Left renal pelvis (tissue), 4 donors: ENCODE results near the gene CNN1. TPM values are rescaled to one million over a fixed set of nuclear protein-coding genes. Genes with fewer than 3 reads are reported as not detected.
A peak's percentile ranks its signal among the peaks of the same experiment; 100 is the strongest.
"Not testable (repeated sequence)": the region's sequence is repeated elsewhere in the genome, so short reads cannot be mapped to it uniquely, and the experiment has no call there.

Experiments used
- DNase-seq, 4 donors: peaks; one replicate each; pipeline ENCODE4 v3.0.0-alpha.2; 2013; ENCODE audit warnings: low read depth in 4 of 4, low spot score in 3 of 4
- polyA plus RNA-seq, 4 donors: library from polyadenylated mRNA; unstranded; fragments of 120-200 nt; gene quantifications; one replicate each; pipeline ENCODE4 v1.2.1, GENCODE V29; 2013; ENCODE audit not compliant: insufficient read length in 4 of 4

CNN1 gene
- polyA plus RNA-seq, 4 donors, result 2.6 to 10.6 (median 4.0) TPM

GRCh38 chr19:11598103-11598483 is 59.4 kb downstream of the CNN1 start:
- DNase-seq, result peak in 1 of 4 donors; percentile 3

GRCh38 chr19:11598746-11599145 is 60.1 kb downstream of the CNN1 start:
- no peak for DNase-seq

- not testable (repeated sequence) for DNase-seq
These were observed 61.1 kb downstream of the CNN1 start for GRCh38 chr19:11599704-11600103.

Other genes with a start within 250 kb of the CNN1 start
- not detected for gene TSPAN16, start 242.7 kb upstream of the CNN1 start, polyA plus RNA-seq
- 10 to 100 TPM in 3 of 4 donors, 1 to 10 TPM in 1; 8.6 to 18.4 (median 17.0) TPM for gene RAB3D, start 199.2 kb upstream of the CNN1 start, polyA plus RNA-seq
- gene TMEM205, start 192.6 kb upstream of the CNN1 start, polyA plus RNA-seq, result 100 to 1,000 TPM in 3 of 4 donors, 10 to 100 TPM in 1; 64.3 to 142 (median 122) TPM
- gene CCDC159, start 192.3 kb upstream of the CNN1 start, polyA plus RNA-seq, result 10 to 100 TPM; 19.0 to 43.4 (median 23.4) TPM
- gene PLPPR2, start 183.4 kb upstream of the CNN1 start, polyA plus RNA-seq, result 10 to 100 TPM; 10.5 to 30.4 (median 17.1) TPM
- gene SWSAP1, start 164.2 kb upstream of the CNN1 start, polyA plus RNA-seq, result 1 to 10 TPM; 2.5 to 3.7 (median 3.0) TPM
- gene EPOR, start 154.5 kb upstream of the CNN1 start, polyA plus RNA-seq, result 10 to 100 TPM in 3 of 4 donors, 1 to 10 TPM in 1; 6.3 to 41.9 (median 20.9) TPM
- gene RGL3, start 119.5 kb upstream of the CNN1 start, polyA plus RNA-seq, result 100 to 1,000 TPM in 1 of 4 donors, 10 to 100 TPM in 2, 1 to 10 TPM in 1; 1.7 to 148 (median 71.4) TPM
- gene ODAD3, start 103.7 kb upstream of the CNN1 start, polyA plus RNA-seq, result 1 to 10 TPM in 3 of 4 donors, under 1 TPM in 1; 0.56 to 2.6 (median 1.5) TPM
- gene PRKCSH, start 103.2 kb upstream of the CNN1 start, polyA plus RNA-seq, result 100 to 1,000 TPM; 306 to 374 (median 342) TPM
- under 1 TPM; 0.13 to 0.53 (median 0.22) TPM for gene ELAVL3, start 57.8 kb upstream of the CNN1 start, polyA plus RNA-seq
- 10 to 100 TPM in 1 of 4 donors, 1 to 10 TPM in 3; 6.9 to 12.5 (median 8.3) TPM for gene ZNF653, start 33.0 kb upstream of the CNN1 start, polyA plus RNA-seq
- gene ECSIT, start 9.7 kb upstream of the CNN1 start, polyA plus RNA-seq, result 10 to 100 TPM; 33.6 to 42.2 (median 37.8) TPM
- 10 to 100 TPM; 42.2 to 59.9 (median 49.7) TPM for gene ELOF1, start 20.4 kb downstream of the CNN1 start, polyA plus RNA-seq
- gene ACP5, start 38.8 kb downstream of the CNN1 start, polyA plus RNA-seq, result 10 to 100 TPM in 1 of 4 donors, 1 to 10 TPM in 3; 3.9 to 16.0 (median 9.1) TPM
- 10 to 100 TPM; 33.0 to 50.7 (median 42.9) TPM for gene ZNF627, start 58.6 kb downstream of the CNN1 start, polyA plus RNA-seq
- gene ZNF823, start 200.1 kb downstream of the CNN1 start, polyA plus RNA-seq, result 10 to 100 TPM in 2 of 4 donors, 1 to 10 TPM in 2; 6.4 to 13.5 (median 10.3) TPM
- 10 to 100 TPM in 3 of 4 donors, 1 to 10 TPM in 1; 8.7 to 18.1 (median 15.2) TPM for gene ZNF441, start 228.1 kb downstream of the CNN1 start, polyA plus RNA-seq